ENCODE data around the gene BCS1L.

BCS1L gene, protein sequence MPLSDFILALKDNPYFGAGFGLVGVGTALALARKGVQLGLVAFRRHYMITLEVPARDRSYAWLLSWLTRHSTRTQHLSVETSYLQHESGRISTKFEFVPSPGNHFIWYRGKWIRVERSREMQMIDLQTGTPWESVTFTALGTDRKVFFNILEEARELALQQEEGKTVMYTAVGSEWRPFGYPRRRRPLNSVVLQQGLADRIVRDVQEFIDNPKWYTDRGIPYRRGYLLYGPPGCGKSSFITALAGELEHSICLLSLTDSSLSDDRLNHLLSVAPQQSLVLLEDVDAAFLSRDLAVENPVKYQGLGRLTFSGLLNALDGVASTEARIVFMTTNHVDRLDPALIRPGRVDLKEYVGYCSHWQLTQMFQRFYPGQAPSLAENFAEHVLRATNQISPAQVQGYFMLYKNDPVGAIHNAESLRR

DNA sequence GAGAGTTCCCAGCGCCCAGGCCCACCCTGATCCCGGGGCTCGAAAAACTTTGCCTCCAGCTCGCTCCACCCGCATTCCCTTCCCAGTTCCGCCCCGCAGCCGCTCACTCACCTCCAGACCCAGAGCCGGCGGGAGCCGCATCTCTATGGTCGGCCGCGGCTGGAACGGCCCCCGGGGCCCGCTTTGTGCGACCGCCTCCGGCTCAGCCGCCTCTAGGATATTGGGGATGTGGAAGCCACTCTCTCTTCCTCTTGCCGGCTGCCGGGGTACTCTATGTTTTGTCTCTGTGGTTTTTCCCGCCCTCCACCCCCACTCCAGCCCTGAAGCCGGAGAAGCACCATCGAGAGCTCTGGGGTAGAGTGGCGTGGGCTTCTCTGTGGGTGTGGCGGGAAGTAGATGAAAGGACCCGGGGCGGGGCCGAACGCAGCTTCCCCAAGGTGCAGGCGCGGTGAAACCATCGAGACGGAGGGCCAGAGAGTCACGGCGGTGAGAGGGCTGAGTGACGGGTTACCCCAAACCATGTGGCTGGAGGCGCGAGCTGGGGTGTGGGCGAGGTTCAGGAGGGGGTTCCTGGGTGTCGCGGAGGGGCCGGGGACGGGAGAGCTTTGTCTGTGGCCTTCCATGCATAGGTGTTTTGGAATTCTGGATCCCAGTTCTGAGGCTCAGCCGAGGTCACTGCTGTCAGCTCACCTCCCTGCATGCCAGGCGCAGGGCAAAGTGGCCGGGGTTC, at the start of gene BCS1L, which contains the start of gene ZNF142:
Gene BCS1L (plus strand): TSS at position 426 of the 730 bp plus-strand sequence. CDS start 1,305 bp downstream, outside the sequence.
Gene ZNF142 (minus strand): TSS at position 366 of the 730 bp plus-strand sequence. CDS start 3,194 bp downstream, outside the sequence.
- peak; percentile 97 for DNase-seq

DNA sequence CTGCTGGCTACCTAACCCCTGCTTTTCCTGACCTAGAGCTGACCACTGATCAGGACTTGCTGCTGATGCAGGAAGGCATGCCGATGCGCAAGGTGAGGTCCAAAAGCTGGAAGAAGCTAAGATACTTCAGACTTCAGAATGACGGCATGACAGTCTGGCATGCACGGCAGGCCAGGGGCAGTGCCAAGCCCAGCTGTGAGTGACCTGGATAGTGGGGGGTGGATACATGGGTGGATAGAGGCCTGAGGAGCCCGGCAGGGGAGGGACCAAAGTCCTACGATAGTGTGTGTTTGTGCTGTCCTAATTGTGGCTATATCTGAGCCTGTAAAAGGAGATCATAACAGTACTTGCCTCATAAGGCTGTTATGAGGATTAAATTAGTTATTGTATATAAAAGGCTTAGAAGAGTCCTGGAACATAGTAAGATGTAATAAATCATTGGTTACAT, 43.6 kb upstream of the BCS1L start:
- DNase-seq: no peak

DNA sequence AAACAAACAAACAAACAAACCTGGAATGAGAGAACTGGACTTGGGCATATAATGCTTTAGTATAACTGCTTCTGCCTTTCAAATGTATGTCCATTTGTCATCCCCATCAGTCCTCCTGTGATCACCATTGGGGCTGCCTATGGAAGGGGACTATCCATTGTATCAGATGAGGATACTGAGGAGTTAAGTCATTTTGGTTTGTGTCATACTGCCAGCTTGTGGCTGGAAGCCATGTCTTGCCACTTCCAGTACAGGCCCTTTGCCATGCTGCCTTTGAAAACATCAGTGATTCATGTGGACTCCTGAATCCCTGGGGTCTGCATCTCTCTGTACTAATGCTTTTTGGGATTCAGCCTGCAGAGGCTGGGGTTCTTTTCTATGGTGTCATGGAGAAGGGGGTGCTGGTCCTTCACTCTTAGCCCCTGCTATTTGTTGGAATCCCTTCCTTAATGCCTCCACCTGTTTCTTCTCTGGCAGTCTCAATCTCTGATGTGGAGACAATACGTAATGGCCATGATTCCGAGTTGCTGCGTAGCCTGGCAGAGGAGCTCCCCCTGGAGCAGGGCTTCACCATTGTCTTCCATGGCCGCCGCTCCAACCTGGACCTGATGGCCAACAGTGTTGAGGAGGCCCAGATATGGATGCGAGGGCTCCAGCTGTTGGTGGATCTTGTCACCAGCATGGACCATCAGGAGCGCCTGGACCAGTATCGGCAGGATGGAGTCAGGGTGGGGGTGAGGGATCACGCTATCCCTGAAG, 41.2 kb upstream of the BCS1L start:
- no peak for DNase-seq

DNA sequence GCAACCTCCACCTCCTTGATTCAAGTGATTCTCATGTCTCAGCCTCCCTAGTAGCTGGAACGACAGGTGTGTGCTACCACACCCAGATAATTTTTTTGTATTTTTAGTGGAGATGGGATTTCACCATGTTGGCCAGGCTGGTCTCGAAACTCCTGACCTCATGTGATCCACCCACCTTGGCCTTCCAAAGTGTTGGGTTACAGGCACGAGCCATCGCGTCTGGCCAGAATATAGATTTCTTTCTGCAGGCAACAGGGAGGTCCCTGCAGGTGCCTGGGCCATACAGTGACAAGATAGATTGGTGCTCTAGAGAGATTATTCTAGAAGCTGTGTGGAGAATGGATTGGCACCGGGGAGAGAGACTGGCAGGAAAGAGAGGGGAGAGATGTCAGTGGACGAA, 38.5 kb upstream of the BCS1L start:
- DNase-seq: no peak

DNA sequence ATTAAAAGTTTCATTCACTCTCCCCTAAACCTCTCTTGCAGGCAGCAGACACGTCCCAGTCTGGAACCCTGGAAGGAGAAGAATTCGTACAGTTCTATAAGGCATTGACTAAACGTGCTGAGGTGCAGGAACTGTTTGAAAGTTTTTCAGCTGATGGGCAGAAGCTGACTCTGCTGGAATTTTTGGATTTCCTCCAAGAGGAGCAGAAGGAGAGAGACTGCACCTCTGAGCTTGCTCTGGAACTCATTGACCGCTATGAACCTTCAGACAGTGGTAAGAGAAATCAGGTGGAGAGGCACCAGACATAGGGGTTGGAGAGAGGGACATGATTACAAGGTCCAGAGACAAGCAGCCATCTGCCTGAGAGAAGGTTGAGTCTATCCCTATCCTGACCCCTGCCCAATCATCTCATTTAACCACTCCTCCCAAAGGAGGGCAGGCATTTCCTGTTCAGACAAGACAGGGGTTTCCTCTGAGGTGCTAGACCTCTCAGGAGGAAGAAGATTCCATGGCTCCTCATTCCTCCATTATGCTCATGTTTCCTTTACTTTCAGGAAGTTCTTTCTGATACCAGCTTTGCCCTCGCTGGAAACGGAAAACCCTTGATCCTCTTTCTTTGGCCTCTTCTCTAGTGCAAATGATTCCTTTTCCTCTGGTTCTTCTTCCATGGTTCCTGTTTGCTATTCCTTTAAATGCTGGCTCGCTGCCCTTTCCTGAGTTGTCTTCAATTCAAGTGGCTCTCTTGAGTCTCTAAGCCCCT, 36.7 kb upstream of the BCS1L start:
- DNase-seq: no peak

DNA sequence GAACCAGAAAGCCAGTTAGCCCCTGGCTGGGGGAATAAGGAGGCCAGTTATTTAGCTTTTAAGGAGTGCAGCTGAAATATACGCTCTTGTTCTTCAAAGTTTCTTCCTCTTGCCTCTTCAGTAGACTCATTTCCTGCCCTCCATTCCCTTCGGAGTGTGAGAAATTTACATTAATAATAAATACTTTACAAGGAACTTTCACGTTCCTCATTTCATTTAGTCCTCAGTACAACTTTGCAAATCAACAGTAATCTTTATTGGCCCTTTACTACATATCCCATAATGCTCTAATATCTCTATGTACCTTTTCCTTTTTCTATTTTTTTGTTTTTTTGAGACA, 36.1 kb upstream of the BCS1L start:
- DNase-seq: no peak

DNA sequence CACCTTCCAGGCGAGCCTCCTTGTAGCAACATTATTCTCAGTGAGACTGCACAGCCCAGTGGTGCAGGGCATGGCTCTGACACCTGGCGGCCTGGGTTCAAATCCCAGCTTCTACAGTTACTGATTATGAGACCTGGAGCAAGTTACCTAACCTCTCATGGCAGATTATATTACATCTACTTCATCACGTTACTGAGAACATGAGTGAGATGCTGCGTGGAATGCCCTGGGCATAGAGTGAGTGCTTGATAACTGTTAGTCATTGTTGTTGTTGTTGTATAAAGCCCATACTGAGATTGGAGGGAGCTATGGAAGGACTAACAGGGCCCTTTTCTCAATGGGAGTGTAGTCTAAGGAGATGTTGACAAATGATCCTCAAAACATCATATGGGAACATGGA, 33.1 kb upstream of the BCS1L start:
- no peak for DNase-seq

DNA sequence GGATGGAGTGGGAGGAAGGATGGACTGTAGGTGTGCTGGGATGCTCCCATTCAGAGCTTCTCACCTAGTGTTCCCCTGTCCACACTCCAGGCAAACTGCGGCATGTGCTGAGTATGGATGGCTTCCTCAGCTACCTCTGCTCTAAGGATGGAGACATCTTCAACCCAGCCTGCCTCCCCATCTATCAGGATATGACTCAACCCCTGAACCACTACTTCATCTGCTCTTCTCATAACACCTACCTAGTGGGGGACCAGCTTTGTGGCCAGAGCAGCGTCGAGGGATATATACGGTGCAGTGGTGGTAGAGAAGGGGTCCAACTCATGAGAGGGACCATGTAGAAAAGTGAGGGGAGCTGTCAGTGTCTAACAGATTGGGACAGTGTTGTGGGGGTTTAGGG, 31.5 kb upstream of the BCS1L start:
- no peak for DNase-seq

DNA sequence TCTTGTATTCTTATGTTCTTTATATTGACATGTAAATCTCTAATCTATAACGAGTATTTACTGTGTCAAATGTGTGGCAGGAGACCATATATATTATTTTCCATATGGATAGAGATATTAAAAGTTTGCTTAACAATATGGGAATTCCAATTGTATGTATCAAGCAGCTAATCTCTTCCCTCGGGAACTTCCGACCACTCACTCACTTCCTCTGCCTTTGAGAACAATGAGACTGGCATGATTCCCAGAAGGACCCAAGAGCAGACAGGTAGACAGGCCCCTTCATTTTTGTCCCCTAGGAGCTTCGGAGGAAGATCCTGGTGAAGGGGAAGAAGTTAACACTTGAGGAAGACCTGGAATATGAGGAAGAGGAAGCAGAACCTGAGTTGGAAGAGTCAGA, 27.6 kb upstream of the BCS1L start:
- DNase-seq: no peak

DNA sequence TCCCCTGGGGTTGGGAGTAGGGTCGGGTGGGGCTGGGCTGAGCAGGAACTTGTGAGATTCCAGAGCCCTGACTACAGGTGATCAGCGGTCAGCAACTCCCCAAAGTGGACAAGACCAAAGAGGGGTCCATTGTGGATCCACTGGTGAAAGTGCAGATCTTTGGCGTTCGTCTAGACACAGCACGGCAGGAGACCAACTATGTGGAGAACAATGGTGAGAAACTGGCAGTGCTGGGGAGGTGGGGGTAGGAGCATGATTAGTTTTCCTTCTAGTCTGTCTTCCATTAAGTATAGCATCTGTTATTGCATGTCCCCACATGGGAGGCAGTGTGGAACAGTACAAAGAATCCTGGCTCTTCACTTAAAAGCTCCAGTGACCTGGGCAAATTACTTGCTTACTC, 23.8 kb upstream of the BCS1L start:
- no peak for DNase-seq

DNA sequence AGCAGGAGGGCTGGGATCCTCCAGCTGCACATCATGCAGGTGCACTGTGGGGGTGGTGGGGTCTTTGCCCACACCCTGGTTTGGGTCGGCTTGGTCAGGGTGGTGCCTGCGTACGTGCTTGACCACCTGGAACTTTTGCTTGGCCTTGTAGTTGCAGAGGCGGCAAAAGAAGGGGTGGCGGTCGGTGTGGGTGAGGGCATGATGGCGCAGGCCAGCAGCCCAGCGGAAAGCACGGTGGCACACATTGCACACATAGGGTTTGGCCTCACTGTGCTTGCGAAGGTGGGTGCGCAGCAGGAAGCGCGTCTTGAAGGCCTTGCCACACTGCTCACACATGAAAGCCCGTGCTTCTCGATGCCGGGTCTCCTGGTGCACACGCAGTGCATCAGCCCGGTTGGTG, 21.1 kb upstream of the BCS1L start:
- no peak for DNase-seq

DNA sequence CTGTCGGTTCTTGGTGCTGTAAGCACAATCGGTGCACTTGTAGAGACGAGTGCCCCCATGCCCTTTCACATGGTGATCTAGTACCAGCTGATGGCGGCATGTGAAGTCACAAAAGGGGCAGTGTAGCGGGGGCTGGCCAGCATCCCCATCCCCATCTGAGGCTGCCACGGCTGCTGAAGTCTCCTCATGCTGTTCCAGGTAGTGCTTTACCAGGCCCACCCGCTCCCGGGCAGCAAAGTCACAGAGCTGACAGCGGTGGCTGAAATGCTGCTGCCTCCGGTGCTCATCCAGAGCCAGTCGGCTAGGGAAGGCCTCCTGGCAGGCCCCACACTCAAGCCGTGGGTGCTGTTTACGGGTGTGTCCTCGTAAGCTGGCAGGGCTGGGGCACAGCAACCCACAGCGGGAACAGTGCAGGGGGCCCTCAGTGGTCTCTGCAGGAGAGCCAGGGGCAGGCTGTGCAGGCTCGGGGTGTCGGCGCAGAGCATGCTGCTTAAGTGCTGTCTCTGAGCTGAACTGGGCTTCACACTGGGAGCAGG, 17.3 kb upstream of the BCS1L start:
- no peak for DNase-seq

DNA sequence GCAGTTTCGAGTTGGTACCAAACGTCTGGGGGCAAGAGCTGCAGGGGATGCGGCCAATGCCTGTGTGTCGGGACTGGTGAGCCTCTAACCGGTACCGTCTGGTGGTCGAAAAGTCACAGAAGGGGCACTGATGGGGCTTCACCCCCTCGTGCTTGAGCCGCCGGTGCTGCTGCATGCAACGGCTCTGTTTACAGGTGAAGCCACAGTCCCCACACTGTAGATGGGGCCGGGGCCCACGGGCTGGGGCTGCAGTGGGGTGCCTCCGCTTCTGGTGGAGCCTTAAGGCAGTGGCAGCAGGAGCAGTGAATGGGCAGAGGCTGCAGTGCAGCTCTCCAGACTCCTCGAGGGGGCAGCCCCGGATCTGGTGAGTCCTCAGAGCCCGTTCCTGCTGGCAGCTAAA, 16.7 kb upstream of the BCS1L start:
- DNase-seq: no peak

DNA sequence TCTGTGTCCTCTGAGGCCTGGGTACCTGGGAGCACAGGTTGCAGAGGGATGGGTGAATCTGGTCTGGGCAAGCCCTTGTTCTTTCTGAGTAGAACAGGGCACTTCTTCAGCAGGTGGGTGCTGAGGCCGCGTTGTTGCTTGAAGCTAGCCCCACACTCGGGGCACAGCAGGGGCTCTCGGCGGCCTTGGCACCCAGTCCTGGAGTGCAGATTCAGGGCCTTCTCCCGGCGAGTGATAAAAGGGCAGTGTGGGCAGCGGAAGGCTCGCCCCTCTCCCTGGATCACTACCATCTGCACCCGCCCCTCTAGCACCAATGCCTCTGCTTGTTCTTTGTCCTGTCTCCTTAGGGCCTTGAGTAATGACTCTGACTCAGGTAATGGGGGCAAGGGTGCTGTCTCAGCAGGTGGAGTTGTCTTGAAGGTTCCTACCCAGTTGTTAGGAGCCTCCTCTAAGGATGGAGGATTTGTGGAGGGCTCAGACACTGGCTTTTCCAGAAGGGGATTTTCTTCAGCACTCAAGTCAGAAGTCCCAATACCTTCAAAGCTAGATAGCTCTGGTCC, 15.7 kb upstream of the BCS1L start:
- no peak for DNase-seq

DNA sequence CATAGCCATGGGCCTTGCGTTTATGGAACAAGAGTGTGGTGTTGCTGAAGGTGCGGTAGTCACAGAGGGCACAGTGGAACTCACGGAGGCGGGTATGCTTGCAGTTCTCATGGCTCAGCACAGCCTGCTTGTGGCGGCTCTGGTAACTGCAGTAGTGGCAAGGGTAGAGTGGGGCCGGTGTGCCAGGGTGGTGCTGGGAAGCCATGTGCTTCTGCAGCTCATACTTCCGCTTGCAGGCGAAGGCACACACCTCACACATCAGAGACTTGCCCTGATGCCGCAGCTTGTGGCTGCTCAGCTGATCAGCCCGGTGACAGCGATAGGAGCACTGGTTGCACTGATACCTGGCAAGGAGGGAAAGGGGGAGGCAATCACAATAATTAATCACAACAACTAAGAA, 14.8 kb upstream of the BCS1L start:
- DNase-seq: no peak

DNA sequence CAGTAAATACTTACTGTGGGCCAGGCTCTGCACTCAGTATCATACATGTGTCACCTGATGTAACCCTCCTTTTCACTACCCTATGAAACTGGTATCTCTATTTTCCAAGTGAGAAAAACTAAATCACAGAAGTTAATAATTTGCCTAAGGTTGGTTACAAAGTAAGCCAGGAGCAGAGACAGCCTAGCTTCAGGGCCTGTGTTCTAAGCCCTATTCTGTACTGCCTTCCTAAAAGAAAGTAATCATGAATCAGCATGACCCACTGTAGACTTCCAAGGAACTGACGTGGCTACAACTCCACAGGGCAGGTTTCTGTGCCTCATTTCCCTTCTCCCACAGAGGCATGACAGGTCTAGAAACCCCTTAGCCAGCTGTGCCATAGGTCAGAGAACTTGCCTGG, 14.4 kb upstream of the BCS1L start:
- no peak for DNase-seq

DNA sequence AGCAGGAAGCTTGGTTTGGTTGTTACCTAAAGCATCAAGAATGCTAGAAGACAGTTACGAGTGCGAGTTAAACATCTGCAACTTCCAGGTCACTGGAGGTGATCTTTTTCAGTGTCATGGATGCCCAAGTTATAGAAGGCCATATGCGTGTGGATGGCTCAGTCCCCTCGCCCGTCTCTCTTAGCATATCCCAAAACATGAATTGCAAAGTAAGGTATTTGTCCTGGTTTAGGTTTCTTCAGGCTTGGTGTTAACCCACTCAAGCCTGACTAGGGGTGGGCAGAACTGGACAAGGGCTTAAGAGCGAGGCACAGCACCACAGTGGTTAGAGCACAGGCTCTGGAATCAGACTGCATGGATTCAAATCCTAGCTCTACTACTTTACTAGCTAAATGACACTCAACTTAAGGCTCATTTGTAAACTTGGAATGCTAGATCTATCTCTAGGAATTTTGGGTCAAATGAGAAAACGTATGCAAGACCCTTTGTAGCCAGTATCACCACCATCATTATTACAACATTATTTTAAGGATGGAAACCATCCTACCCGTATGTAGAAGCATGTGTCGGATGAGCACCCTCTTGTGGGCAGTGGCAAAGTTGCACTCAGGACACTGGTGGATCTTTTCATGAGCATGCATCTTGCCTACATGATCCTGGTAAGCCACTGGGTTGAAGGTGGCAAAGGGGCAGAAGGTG, 11.2 kb upstream of the BCS1L start:
- peak; percentile 72 for DNase-seq

DNA sequence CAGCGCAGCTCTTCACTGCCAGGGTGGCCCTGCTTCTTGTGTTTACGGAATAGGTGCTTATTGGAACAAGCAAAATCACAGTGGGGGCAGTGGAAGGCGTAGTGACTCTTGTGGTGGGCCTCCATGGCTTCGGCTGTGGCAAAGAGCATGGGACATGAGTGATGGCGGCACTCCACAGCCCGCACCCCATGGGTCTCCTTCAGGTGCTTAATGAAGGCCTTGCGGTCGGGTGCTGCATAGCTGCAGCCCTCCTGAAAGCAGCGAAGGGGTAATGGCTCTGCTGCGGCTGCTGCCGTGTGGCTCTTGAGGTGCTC, 10.7 kb upstream of the BCS1L start:
- no peak for DNase-seq

DNA sequence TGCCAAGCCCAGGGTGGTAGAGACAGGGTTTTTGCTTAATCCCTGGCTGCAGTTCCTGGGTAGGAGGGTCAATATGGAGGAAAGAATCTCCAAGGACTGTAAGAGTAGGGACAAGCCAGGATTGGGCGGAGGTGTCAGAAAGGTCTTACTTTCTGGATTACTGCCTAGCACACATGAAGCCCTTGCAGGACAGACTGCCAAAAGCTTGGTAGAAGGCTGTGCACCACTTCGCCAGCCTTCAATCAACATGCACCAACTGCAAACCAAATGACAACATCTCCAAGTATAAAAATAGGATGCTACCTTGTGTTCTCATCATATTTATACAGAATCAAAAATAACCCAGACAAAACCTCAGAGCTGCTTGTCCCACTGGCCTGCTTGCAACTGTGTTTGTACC, 3.7 kb upstream of the BCS1L start:
- DNase-seq: no peak

DNA sequence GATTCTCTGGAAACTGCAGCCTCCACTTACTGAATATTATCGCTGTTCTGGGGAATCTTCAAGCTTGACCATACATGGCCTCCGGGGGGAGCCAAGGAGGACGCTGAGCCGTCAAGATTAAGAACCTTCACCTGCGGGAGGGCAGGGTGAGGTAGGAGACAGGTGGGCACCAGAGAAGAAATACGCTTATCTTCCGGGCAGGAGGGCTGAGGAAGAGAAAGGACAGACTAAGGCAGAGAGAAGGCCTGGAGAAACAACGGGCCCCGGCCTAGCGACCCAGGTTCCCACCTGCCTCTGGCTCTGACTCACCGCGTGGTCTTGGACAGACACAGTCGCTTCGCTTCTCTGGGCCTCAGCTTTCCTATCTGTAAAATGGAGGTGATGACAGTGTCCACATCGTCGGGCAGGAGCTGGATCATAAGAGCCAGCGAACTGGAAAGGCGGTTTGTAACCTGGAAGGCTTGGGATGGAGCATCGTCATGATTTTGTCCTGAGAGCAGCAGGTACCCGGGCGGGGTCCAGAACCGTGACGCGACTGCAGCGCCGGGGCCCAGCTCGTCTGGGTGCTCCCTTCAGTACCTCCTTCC, 719 bp upstream of the BCS1L start:
- DNase-seq: peak; percentile 80

DNA sequence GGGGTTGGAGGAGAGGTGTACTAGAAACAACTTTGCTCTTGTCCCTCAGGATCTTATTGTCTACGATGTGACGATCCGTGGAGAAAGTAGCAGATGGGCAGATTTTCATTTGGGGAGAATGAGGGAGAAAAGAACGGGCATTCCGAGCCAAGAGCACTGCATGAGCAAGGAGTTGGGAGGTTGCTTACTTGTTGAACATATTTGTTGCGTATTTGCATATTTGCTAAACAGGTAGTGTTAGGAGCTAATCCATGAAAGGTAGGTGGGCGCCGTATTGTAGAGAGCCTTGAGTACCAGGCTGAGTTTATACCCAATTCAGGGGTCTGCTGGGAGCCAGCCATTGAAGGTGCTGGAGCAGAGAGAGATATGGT, 490 bp downstream of the BCS1L start:
- DNase-seq: no peak

Data from activated CD8-positive, alpha-beta memory T cell treated with anti-CD3 and anti-CD28 coated beads for 24 hours (primary cell).